IMR-90 (cell line): Measurements from ENCODE around the gene GAS6.

Experiments
- CEBPB ChIP-seq: IDR thresholded peaks from 2 replicates; pipeline ENCODE4 v1.6.1; 2012; ENCODE audit warnings: low read depth, low read length, improper control_type of control experiment
- ELK1 ChIP-seq: fragments of 150-350 bp; IDR thresholded peaks from 2 replicates; pipeline ENCODE4 v1.6.1; 2016; ENCODE audit warnings: low read depth, mild to moderate bottlenecking, low read length, moderate library complexity, borderline replicate concordance
- MAZ ChIP-seq: IDR thresholded peaks from 2 replicates; pipeline ENCODE4 v1.6.1; 2012; ENCODE audit warnings: low read depth, mild to moderate bottlenecking, low read length, improper control_type of control experiment, moderate library complexity, borderline replicate concordance
- POLR2A ChIP-seq: IDR thresholded peaks from 2 replicates; pipeline ENCODE4 v1.6.1; 2012; ENCODE audit warnings: mild to moderate bottlenecking, low read depth, low read length
- RAD21 ChIP-seq: IDR thresholded peaks from 2 replicates; pipeline ENCODE4 v1.6.1; 2012; ENCODE audit warnings: low read length, improper control_type of control experiment
- RFX5 ChIP-seq: IDR thresholded peaks from 2 replicates; pipeline ENCODE4 v1.8.0; 2012; ENCODE audit warnings: low read depth, mild to moderate bottlenecking, low read length, moderate library complexity
- TF ChIP-seq, protein P1 (sequence below): conservative IDR thresholded peaks from 2 replicates; pipeline ENCODE4 v1.5.1; 2012; ENCODE audit warnings: mild to moderate bottlenecking, low read depth, low read length, improper control_type of control experiment
- TF ChIP-seq, protein P2 (sequence below): fragments of 150-350 bp; IDR thresholded peaks from 2 replicates; pipeline ENCODE4 v1.6.1; 2017; ENCODE audit warnings: mild to moderate bottlenecking, antibody characterized with exemption, low read length, low read depth

GRCh38 chr13:113895436-113895835, 31.6 kb upstream of the GAS6 start:
- TF ChIP-seq, protein P1, sequence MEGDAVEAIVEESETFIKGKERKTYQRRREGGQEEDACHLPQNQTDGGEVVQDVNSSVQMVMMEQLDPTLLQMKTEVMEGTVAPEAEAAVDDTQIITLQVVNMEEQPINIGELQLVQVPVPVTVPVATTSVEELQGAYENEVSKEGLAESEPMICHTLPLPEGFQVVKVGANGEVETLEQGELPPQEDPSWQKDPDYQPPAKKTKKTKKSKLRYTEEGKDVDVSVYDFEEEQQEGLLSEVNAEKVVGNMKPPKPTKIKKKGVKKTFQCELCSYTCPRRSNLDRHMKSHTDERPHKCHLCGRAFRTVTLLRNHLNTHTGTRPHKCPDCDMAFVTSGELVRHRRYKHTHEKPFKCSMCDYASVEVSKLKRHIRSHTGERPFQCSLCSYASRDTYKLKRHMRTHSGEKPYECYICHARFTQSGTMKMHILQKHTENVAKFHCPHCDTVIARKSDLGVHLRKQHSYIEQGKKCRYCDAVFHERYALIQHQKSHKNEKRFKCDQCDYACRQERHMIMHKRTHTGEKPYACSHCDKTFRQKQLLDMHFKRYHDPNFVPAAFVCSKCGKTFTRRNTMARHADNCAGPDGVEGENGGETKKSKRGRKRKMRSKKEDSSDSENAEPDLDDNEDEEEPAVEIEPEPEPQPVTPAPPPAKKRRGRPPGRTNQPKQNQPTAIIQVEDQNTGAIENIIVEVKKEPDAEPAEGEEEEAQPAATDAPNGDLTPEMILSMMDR, result no peak
- TF ChIP-seq RAD21 (no peak), POLR2A (no peak), ELK1 (no peak), CEBPB (peak; percentile 72), MAZ (no peak), RFX5 (no peak)
- TF ChIP-seq, protein P2, sequence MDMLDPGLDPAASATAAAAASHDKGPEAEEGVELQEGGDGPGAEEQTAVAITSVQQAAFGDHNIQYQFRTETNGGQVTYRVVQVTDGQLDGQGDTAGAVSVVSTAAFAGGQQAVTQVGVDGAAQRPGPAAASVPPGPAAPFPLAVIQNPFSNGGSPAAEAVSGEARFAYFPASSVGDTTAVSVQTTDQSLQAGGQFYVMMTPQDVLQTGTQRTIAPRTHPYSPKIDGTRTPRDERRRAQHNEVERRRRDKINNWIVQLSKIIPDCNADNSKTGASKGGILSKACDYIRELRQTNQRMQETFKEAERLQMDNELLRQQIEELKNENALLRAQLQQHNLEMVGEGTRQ, result no peak
